Measurements from ENCODE around the gene ACADVL.

- TF ChIP-seq CTCF (IDR thresholded peaks at IDR 0.05): no peak
- TF ChIP-seq POLR2AphosphoS5 (IDR thresholded peaks at IDR 0.05): no peak
- TF ChIP-seq POLR2A (IDR thresholded peaks at IDR 0.05): no peak
Observed at GRCh38 chr17:7228920-7229319, 9.2 kb downstream of the ACADVL start.
